K562 (cell line): ENCODE data around the gene PRKCB. TPM values are rescaled to one million over a fixed set of nuclear protein-coding genes. Genes with fewer than 3 reads are reported as not detected.

ENCODE experiments used
- BRCA1 ChIP-seq, 2 experiments: fragments of 450-650 bp in 1 of 2; sonication (generic) in 1 of 2; formaldehyde crosslinking in 1 of 2; IDR thresholded peaks; 2 replicates each; pipeline versions ENCODE4 v1.5.0 to v1.6.1; 2017 to 2020; ENCODE audit warnings: mild to moderate bottlenecking in 1 of 2, missing genetic modification reagents in 1 of 2
- CBFB ChIP-seq: sonication (generic); formaldehyde crosslinking; IDR thresholded peaks from 2 replicates; pipeline ENCODE4 v1.4.0; 2020; ENCODE audit warnings: mild to moderate bottlenecking, missing genetic modification reagents
- GTF3C2 ChIP-seq: IDR thresholded peaks from 3 replicates; pipeline ENCODE4 v1.6.1; 2011; ENCODE audit warnings: borderline replicate concordance, mild to moderate bottlenecking, moderate library complexity; ENCODE audit not compliant: insufficient read length; ENCODE audit errors: extremely low read depth
- HMGN3 ChIP-seq: IDR thresholded peaks from 2 replicates; pipeline ENCODE4 v1.6.1; 2011; ENCODE audit warnings: borderline replicate concordance, low read depth, mild to moderate bottlenecking, mixed read lengths, low read length; ENCODE audit not compliant: insufficient read length; ENCODE audit errors: extremely low read depth
- JUND ChIP-seq, 2 experiments: IDR thresholded peaks; 2 replicates in 1 of 2; 3 replicates in 1 of 2; pipeline ENCODE4 v1.6.1; 2011; ENCODE audit warnings: borderline replicate concordance in 2 of 2, low read depth in 2 of 2, low read length in 2 of 2, improper control_type of control experiment in 1 of 2, missing biosample characterization in 1 of 2, missing genetic modification characterization in 1 of 2, missing genetic modification reagents in 1 of 2
- L3MBTL2 ChIP-seq: fragments of 450-650 bp; IDR thresholded peaks from 2 replicates; pipeline ENCODE4 v1.6.1; 2016; ENCODE audit warnings: mild to moderate bottlenecking, moderate library complexity
- NFYB ChIP-seq: IDR thresholded peaks from 2 replicates; pipeline ENCODE4 v1.6.1; 2011; ENCODE audit warnings: mild to moderate bottlenecking, moderate library complexity; ENCODE audit not compliant: insufficient read length; ENCODE audit errors: extremely low read depth
- NRF1 ChIP-seq, 2 experiments: fragments of 450-650 bp; IDR thresholded peaks in 1 of 2; conservative IDR thresholded peaks in 1 of 2; 2 replicates each; pipeline ENCODE4 v1.6.1; 2014; ENCODE audit warnings: mild to moderate bottlenecking in 2 of 2
- RUNX1 ChIP-seq: sonication (generic); IDR thresholded peaks from 2 replicates; pipeline ENCODE4 v1.6.1; 2016; ENCODE audit warnings: antibody characterized with exemption, low read depth
- SETDB1 ChIP-seq: IDR thresholded peaks from one replicate; pipeline ENCODE4 v1.6.1; 2012; ENCODE audit warnings: low read length, control low read depth, inconsistent platforms
- SUPT5H ChIP-seq: fragments of 450-650 bp; IDR thresholded peaks from 2 replicates; pipeline ENCODE4 v1.6.1; 2016
- TSHZ1 ChIP-seq: fragments of 250-450 bp; sonication (Bioruptor Pico); IDR thresholded peaks from 2 replicates; pipeline ENCODE4 v1.4.0; 2020; ENCODE audit warnings: mild to moderate bottlenecking, moderate library complexity
- ZBTB33 ChIP-seq: sonication (generic); formaldehyde crosslinking; IDR thresholded peaks from 2 replicates; pipeline ENCODE4 v1.8.1; 2023; ENCODE audit warnings: mild to moderate bottlenecking, missing genetic modification reagents
- ZFX ChIP-seq: sonication (generic); formaldehyde crosslinking; IDR thresholded peaks from 2 replicates; pipeline ENCODE4 v1.8.0; 2022; ENCODE audit warnings: mild to moderate bottlenecking, missing genetic modification reagents, moderate library complexity
- ZNF584 ChIP-seq: fragments of 200-800 bp; sonication (Bioruptor generic); IDR thresholded peaks from 2 replicates; pipeline ENCODE4 v1.6.1; 2016; ENCODE audit warnings: low read depth, mild to moderate bottlenecking, missing genetic modification characterization, missing compliant biosample characterization
- polyA plus RNA-seq, 8 experiments: library from polyadenylated mRNA; depleted of rRNA in 4 of 8; stranded (reverse) in 5 of 8; unstranded in 3 of 8; fragments of >200 nt; fragmentation: Nextera tagmentation in 2 of 8; fragmentation: Illumina TruSeq in 1 of 8; extraction: Ambion mirVana in 2 of 8; extraction: Trizol in 1 of 8; gene quantifications; 2 replicates each; pipeline versions ENCODE4 v1.2.1 to v1.2.3, GENCODE V29; 2011 to 2014; ENCODE audit warnings: inconsistent platforms in 1 of 8, missing spikeins in 1 of 8
- total RNA-seq, 7 experiments: library from RNA; depleted of rRNA in 6 of 7; stranded (reverse); fragments of >200 nt in 6 of 7; fragmentation: Illumina TruSeq in 2 of 7; extraction: Trizol in 2 of 7; gene quantifications; 2 replicates each; pipeline versions ENCODE4 v1.2.1 to v1.2.3, GENCODE V29; 2011 to 2021; ENCODE audit warnings: low replicate concordance in 1 of 7
- TF ChIP-seq, protein P1 (sequence below): fragments of 250-450 bp; sonication (Bioruptor Pico); IDR thresholded peaks from 2 replicates; pipeline ENCODE4 v1.5.0; 2021
- TF ChIP-seq, protein P2 (sequence below): fragments of 450-650 bp; IDR thresholded peaks from 2 replicates; pipeline ENCODE4 v1.6.1; 2016

The PRKCB gene
- total and polyA plus RNA-seq, 9 of the 15 experiments (the other 6 are each of a cell fraction or from before 2014, with no cell fraction given) = 49.9 to 276 (median 148) TPM

DNA sequence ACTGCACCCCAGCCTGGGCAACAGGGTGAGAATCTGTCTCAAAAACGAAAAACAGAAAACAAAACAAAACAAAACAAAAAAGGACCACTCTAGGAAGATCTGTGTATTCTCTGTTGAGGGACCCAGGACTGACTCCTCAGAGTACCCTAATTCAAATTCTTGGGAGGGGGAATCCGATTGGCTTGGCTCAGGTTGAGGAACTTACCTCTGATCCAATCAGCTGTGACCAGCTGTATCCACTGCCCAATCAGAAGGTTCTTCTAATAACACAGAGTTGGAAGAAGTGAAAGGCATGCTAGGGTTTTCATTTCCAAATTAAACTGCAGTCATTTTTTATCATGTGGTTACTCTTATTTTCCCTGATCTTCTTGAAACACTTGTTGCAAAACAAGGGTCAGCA, 314.5 kb downstream of the PRKCB start (continued):
- TF ChIP-seq GTF3C2 = no peak
- no peak for TF ChIP-seq TSHZ1
- no peak for TF ChIP-seq RUNX1
- TF ChIP-seq L3MBTL2 = no peak
- peak; percentile 8 for TF ChIP-seq NFYB
- no peak for TF ChIP-seq SETDB1
- no peak for TF ChIP-seq HMGN3
- TF ChIP-seq BRCA1 (IDR thresholded peaks at IDR 0.05) = no peak
- no peak for TF ChIP-seq BRCA1 (CRISPR knock-in tag; IDR thresholded peaks at IDR 0.05)
- no peak for TF ChIP-seq NRF1 (conservative IDR thresholded peaks at IDR 0.05 in 1 of 2, IDR thresholded peaks at IDR 0.05 in 1 of 2)
- TF ChIP-seq ZNF584 = no peak
- TF ChIP-seq CBFB = no peak
- TF ChIP-seq, protein P1, sequence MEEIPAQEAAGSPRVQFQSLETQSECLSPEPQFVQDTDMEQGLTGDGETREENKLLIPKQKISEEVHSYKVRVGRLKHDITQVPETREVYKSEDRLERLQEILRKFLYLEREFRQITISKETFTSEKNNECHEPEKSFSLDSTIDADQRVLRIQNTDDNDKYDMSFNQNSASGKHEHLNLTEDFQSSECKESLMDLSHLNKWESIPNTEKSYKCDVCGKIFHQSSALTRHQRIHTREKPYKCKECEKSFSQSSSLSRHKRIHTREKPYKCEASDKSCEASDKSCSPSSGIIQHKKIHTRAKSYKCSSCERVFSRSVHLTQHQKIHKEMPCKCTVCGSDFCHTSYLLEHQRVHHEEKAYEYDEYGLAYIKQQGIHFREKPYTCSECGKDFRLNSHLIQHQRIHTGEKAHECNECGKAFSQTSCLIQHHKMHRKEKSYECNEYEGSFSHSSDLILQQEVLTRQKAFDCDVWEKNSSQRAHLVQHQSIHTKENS (CRISPR knock-in tag) = no peak
- TF ChIP-seq JUND (IDR thresholded peaks at IDR 0.05; ENCODE audit: borderline replicate concordance, low read depth, low read length) = no peak
- TF ChIP-seq JUND (tag; IDR thresholded peaks at IDR 0.05; ENCODE audit: borderline replicate concordance, low read depth, low read length) = no peak
- no peak for TF ChIP-seq ZBTB33 (CRISPR knock-in tag)
- no peak for TF ChIP-seq ZFX (CRISPR knock-in tag)
- TF ChIP-seq SUPT5H = no peak
- TF ChIP-seq, protein P2, sequence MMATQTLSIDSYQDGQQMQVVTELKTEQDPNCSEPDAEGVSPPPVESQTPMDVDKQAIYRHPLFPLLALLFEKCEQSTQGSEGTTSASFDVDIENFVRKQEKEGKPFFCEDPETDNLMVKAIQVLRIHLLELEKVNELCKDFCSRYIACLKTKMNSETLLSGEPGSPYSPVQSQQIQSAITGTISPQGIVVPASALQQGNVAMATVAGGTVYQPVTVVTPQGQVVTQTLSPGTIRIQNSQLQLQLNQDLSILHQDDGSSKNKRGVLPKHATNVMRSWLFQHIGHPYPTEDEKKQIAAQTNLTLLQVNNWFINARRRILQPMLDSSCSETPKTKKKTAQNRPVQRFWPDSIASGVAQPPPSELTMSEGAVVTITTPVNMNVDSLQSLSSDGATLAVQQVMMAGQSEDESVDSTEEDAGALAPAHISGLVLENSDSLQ = peak; percentile 86
